IMR-90 (cell line): ENCODE measurements around the gene EXOC4.

ENCODE experiments used
- CEBPB ChIP-seq: IDR thresholded peaks from 2 replicates; pipeline ENCODE4 v1.6.1; 2012; ENCODE audit warnings: low read depth, low read length, improper control_type of control experiment
- CTCF ChIP-seq: conservative IDR thresholded peaks from 2 replicates; pipeline ENCODE4 v1.5.1; 2012; ENCODE audit warnings: mild to moderate bottlenecking, low read depth, low read length, improper control_type of control experiment
- ELK1 ChIP-seq: fragments of 150-350 bp; IDR thresholded peaks from 2 replicates; pipeline ENCODE4 v1.6.1; 2016; ENCODE audit warnings: low read depth, mild to moderate bottlenecking, low read length, moderate library complexity, borderline replicate concordance
- MAZ ChIP-seq: IDR thresholded peaks from 2 replicates; pipeline ENCODE4 v1.6.1; 2012; ENCODE audit warnings: low read depth, mild to moderate bottlenecking, low read length, improper control_type of control experiment, moderate library complexity, borderline replicate concordance
- POLR2A ChIP-seq: IDR thresholded peaks from 2 replicates; pipeline ENCODE4 v1.6.1; 2012; ENCODE audit warnings: mild to moderate bottlenecking, low read depth, low read length
- RAD21 ChIP-seq: IDR thresholded peaks from 2 replicates; pipeline ENCODE4 v1.6.1; 2012; ENCODE audit warnings: low read length, improper control_type of control experiment
- RFX5 ChIP-seq: IDR thresholded peaks from 2 replicates; pipeline ENCODE4 v1.8.0; 2012; ENCODE audit warnings: low read depth, mild to moderate bottlenecking, low read length, moderate library complexity
- SMC3 ChIP-seq: fragments of 150-350 bp; IDR thresholded peaks from 2 replicates; pipeline ENCODE4 v1.6.1; 2016; ENCODE audit warnings: low read depth, mild to moderate bottlenecking, antibody characterized with exemption, low read length, moderate library complexity
- USF2 ChIP-seq: fragments of 150-350 bp; IDR thresholded peaks from 2 replicates; pipeline ENCODE4 v1.6.1; 2017; ENCODE audit warnings: mild to moderate bottlenecking, antibody characterized with exemption, low read length, low read depth

- no peak for TF ChIP-seq CTCF
- no peak for TF ChIP-seq POLR2A
- TF ChIP-seq USF2: no peak
- no peak for TF ChIP-seq SMC3
- no peak for TF ChIP-seq ELK1
- no peak for TF ChIP-seq CEBPB
- no peak for TF ChIP-seq MAZ
- no peak for TF ChIP-seq RFX5
- no peak for TF ChIP-seq RAD21
Measured at GRCh38 chr7:133704453-133704852, 451.6 kb downstream of the EXOC4 start.
